HAP-1 (cell line): Measurements from ENCODE around the gene C1QTNF8.

Source experiments
- DNase-seq, 2 experiments: peaks; one replicate each; pipeline ENCODE4 v3.0.0-alpha.2; 2016 to 2020; ENCODE audit warnings: low spot score in 2 of 2
- H3K27me3 ChIP-seq: fragments of 250-450 bp; sonication (Bioruptor Pico); 2 replicates; pipeline ENCODE4 v1.5.1; 2020; ENCODE audit warnings: low read depth, mild to moderate bottlenecking, moderate library complexity
- H3K36me3 ChIP-seq: fragments of 250-450 bp; sonication (Bioruptor Pico); replicated peaks from 2 replicates; pipeline ENCODE4 v1.5.1; 2020; ENCODE audit warnings: mild to moderate bottlenecking
- H3K4me1 ChIP-seq: fragments of 250-450 bp; sonication (Bioruptor Pico); 2 replicates; pipeline ENCODE4 v1.5.1; 2020; ENCODE audit warnings: mild to moderate bottlenecking
- H3K4me3 ChIP-seq: fragments of 250-450 bp; sonication (Bioruptor Pico); 2 replicates; pipeline ENCODE4 v1.5.1; 2020; ENCODE audit warnings: mild to moderate bottlenecking, moderate library complexity
- H3K9me3 ChIP-seq: fragments of 250-450 bp; sonication (Bioruptor Pico); 2 replicates; pipeline ENCODE4 v1.5.1; 2020; ENCODE audit warnings: mild to moderate bottlenecking, moderate library complexity
- in situ Hi-C: fragments of 300-500 bp; cut with MboI; formaldehyde crosslinking; loops from 3 replicates; pipeline ENCODE4 v1.14.3; 2020; ENCODE audit warnings: low sequenced_read_pairs, inconsistent platforms, mixed read lengths

Gene C1QTNF8

DNA sequence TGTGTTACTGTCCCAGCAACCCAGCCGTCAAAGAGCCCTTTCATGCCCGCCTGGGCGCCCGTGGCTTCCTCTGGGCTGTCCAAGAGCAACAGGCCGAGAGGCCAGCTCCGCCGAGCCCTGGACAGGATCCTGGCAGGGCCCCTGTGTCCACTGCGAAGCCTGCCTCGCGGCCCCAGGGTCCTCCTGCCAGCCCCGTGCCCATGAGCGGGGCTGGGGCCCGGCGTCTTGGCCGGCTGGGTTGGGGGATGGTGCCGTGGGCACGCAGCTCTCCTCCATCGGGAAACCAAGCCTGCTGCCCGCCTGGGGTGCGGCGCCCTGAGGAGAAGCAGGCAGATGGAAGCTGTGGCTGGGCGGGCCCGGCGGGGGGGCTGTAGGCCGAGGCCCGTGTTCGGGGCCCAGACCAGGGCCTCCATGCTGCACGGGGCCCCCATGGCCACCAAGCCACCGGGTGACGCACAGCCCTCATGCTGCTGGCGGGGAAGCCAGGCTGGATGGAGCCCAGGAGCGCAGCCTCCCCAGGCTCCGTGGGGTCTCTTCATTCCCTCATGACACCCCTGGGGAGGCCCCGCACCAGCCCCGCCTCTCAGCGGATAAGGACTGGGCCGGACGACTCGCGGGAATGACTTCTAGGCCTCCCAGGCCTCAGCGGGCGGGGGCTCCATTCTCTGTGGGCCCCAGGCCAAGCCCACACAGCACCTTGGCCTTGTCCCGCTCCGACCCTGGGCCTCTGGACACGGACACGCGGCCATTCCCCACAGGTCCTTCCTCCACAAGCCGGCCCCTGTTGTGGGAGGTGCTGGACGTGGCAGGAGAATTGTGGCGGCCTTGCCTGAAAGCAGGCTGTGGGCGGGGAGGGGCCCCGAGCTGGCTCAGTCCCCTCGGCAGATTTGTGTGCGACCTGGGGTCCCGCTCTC, at the start of gene C1QTNF8:
Gene C1QTNF8, minus strand, starts transcription at position 76 of the 914 bp plus-strand sequence. CDS start 1,322 bp downstream, outside the sequence.
- Histone ChIP-seq H3K36me3 (no peaks in the 10 kb centered on the region), H3K4me1 (no peaks in the 10 kb centered on the region), H3K4me3 (no peak within 1 kb of the TSS), H3K9me3 (no peaks in the 10 kb centered on the region), H3K27me3 (0 out of 2 replicates have a peak, but pooled peaks cover 3% of the 10 kb centered on the region)
- no peak for DNase-seq
- in situ Hi-C loops: no loop called here

DNA sequence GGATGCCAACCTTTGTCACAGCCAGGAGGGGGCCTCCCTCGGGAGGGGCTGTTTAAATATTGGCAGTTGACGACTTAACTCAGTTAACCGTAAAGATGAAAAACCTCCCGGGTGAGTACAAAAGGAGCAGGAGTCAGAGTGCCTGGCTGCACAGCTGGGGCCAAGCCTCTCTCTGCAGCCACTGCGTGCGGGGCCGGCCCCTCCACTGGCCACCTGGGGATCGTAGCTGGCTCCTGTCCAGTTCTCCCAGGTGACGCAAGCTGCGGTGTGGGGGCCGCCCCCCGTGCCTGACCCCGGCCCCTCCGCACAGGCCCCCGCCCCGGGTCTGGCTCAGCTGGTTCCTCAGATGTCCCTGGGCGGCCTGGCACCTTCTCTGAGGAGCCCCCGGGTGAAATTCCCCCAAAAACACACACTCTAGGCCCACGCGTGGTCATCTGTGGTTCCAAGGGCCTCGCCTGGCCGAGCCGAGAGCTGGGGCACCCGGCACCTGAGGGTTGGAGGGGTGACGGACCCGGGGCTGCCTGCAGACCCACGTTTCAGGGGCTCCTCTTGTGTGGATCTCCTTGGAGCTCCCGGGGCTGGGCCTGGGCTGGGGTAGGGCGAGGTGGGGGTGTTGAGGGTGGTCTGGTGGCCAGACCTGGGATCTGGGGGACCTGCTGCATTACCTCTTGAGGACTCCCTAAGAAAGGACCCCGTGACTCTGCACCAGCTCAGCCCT, 49.5 kb upstream of the C1QTNF8 start:
- Histone ChIP-seq H3K27me3 (no peaks in the 10 kb centered on the region), H3K4me3 (no peak overlapping the region), H3K36me3 (no peaks in the 10 kb centered on the region), H3K4me1 (no peaks in the 10 kb centered on the region), H3K9me3 (no peaks in the 10 kb centered on the region)
- no peak for DNase-seq
- in situ Hi-C loops: no loop called here

GRCh38 chr16:1144476-1145382, 48.7 kb upstream of the C1QTNF8 start:
- Histone ChIP-seq H3K4me1 (no peaks in the 10 kb centered on the region), H3K9me3 (no peaks in the 10 kb centered on the region), H3K4me3 (no peak overlapping the region), H3K36me3 (no peaks in the 10 kb centered on the region), H3K27me3 (no peaks in the 10 kb centered on the region)
- no peak for DNase-seq
- in situ Hi-C loops: no loop called here

DNA sequence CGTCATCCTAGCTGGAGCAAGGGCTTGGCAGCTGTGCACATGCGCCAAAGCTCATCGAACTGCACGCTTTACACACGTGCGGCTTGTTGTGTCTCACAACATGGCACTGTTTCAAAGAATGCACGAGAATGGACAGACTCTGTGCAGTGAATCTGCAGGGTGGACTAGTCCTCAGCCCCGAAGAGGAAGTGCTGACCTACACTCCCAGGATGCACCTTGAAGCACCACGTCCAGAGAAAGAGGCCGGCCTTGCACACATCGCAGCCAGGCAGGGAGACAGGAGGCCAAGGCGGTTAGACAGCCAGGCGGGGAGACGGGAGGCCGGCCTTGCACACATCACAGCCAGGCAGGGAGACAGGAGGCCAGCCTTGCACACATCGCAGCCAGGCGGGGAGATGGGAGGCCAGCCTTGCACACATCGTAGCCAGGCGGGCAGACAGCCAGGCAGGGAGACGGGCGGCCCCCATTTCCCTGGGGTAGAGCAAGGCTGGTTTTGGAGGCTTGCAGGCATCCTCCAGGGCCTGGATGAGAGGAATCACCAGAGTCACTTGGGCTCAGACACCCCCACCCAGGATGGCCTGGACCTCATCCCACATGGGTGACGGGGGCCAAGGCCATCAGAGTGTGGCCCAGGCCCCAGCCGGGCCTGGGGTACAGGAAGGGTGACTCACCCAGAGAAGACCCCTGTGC, 47.9 kb upstream of the C1QTNF8 start:
- no peaks in the 10 kb centered on the region for H3K9me3 ChIP-seq
- no peaks in the 10 kb centered on the region for H3K36me3 ChIP-seq
- no peaks in the 10 kb centered on the region for H3K27me3 ChIP-seq
- no peak overlapping the region for H3K4me3 ChIP-seq
- no peaks in the 10 kb centered on the region for H3K4me1 ChIP-seq
- DNase-seq: no peak
- in situ Hi-C loops: no loop called here

GRCh38 chr16:1142911-1143310, 46.9 kb upstream of the C1QTNF8 start:
- Histone ChIP-seq H3K27me3 (no peaks in the 10 kb centered on the region), H3K9me3 (no peaks in the 10 kb centered on the region), H3K4me3 (no peak overlapping the region), H3K4me1 (no peaks in the 10 kb centered on the region), H3K36me3 (no peaks in the 10 kb centered on the region)
- no peak for DNase-seq
- in situ Hi-C loops: no loop called here

GRCh38 chr16:1141716-1142115, 45.7 kb upstream of the C1QTNF8 start:
- DNase-seq: no peak
- Histone ChIP-seq H3K27me3 (no peaks in the 10 kb centered on the region), H3K4me1 (no peaks in the 10 kb centered on the region), H3K4me3 (no peak overlapping the region), H3K36me3 (no peaks in the 10 kb centered on the region), H3K9me3 (no peaks in the 10 kb centered on the region)
- in situ Hi-C loops: no loop called here

DNA sequence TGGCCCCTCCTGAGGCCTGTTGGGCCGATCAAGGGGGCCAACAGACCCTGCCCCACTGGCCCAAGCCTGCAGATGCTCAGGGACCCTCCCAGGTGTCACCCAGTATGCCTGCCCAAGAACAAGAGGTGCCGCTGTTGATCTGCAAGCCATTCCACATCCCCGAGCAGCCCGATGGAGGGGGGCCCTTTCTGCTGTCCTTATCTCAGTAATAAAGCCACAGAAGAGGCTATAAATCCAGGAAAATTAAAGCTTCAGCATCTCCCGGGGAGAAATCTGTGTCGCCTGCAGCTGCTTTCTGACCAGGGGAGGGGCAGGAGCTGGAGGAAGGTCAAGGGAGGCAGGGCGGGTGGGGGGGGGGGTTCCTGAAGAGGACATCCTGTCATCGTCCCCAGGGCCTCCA, 45.1 kb upstream of the C1QTNF8 start:
- Histone ChIP-seq H3K36me3 (no peaks in the 10 kb centered on the region), H3K27me3 (no peaks in the 10 kb centered on the region), H3K4me1 (no peaks in the 10 kb centered on the region), H3K4me3 (no peak overlapping the region), H3K9me3 (no peaks in the 10 kb centered on the region)
- DNase-seq: no peak
- in situ Hi-C loops: no loop called here

DNA sequence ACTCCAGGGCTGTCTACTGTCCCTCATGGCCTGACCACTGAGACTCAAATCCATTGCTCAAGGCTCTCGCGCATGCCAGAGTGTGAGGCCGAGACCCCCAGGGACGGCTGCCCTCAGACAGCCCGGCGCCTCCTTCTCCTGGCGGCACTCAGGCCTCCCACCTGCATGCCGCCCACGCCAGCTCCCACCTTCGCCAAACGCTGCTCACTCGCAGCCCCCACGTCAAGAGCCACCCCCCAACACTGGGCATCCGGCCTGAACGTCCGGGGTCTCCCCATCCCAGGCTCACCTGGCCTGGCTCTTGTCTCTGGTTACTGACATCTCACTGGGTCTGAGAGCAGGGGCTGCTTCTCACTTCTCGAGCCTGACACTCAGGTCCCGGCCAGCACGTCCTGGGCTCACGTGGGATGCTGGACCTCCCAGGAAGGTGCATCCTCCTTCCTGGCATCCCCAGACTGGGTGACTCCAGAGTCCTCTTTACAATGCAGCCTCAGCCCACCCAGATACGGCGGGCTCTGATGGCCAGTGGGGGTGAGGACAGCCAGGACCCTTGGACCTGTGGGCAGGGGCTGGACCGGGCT, 44.6 kb upstream of the C1QTNF8 start:
- no peak overlapping the region for H3K4me3 ChIP-seq
- no peaks in the 10 kb centered on the region for H3K4me1 ChIP-seq
- in situ Hi-C loops: no loop called here
- no peaks in the 10 kb centered on the region for H3K36me3 ChIP-seq
- DNase-seq: no peak
- no peaks in the 10 kb centered on the region for H3K9me3 ChIP-seq
- H3K27me3 ChIP-seq: no peaks in the 10 kb centered on the region

- no peaks in the 10 kb centered on the region for H3K9me3 ChIP-seq
- no peaks in the 10 kb centered on the region for H3K4me1 ChIP-seq
- in situ Hi-C loops: no loop called here
- H3K36me3 ChIP-seq: no peaks in the 10 kb centered on the region
- H3K27me3 ChIP-seq: no peaks in the 10 kb centered on the region
- no peak overlapping the region for H3K4me3 ChIP-seq
- no peak for DNase-seq
Observed at GRCh38 chr16:1137604-1138003, 41.6 kb upstream of the C1QTNF8 start.

GRCh38 chr16:1135459-1135825, 39.4 kb upstream of the C1QTNF8 start:
- in situ Hi-C loops: no loop called here
- Histone ChIP-seq H3K36me3 (no peaks in the 10 kb centered on the region), H3K27me3 (no peaks in the 10 kb centered on the region), H3K9me3 (no peaks in the 10 kb centered on the region), H3K4me1 (no peaks in the 10 kb centered on the region), H3K4me3 (no peak overlapping the region)
- DNase-seq: no peak

DNA sequence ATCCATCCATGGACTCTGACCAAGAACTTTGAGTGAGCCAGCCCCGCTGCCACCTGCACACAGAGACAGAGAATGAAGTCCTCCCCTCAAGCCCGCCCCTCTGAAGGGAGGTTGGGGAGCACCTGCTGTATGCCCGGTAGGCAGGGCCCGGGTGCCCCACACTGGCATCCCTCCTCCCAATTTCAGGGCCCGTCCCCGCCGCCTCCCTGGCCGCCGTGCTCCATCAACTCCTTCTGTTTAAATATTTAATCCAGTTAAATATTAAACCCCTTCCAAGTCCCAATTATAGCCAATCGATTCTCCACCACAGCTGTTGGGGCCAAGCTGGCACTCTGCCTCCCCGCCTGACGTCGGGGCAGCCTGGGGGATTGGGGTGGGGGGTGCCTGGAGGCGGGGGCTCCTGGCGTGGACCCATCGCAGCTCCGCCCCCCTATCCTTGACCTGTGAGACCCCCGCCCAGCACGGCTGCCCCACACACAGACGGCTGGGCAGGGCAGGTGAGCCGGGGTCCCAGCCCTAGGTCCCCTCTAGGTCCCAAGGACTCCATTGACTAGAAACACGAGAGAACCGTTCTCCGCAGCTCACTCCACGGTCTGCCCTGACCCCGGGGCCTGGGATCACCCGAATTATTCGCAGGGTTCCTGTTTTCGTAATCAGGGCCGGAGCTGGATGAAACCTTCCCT, 38.9 kb upstream of the C1QTNF8 start:
- H3K4me1 ChIP-seq: no peaks in the 10 kb centered on the region
- no peaks in the 10 kb centered on the region for H3K36me3 ChIP-seq
- in situ Hi-C loops: no loop called here

DNA sequence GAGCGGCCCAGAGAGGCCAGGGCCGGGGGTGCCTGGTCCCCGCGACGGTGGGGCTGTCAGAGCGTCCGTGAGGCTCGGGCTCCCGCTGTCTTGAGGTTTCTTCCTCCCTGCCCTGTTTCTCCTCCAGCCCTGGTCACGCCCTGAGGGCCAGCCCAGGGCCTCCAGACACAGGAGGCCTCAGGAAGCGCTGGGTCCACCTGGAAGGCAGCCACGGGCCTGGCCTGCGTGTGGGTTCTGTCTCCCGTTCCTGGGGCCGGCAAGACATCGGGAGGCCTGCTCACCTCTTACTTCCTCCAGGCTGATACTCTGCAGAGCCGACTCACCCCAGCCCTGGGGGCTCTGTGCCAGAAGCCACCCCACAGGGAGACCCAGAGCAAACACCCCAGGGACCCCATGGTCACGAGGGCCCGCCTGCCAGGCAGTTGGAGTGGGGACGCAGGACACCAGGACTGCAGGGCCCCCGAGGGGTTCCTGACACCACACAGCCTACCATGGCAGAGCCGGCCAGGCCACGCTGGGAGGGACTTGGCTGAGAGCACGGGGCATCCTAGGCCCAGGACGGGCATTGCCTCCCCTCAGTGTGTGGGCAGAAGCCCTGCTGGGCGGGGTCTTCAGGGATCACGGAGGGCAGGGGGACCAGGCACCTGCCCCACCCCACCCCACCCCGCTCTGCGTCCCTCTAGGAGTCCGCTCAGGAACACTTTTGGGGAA, 37.9 kb upstream of the C1QTNF8 start:
- Histone ChIP-seq H3K36me3 (no peaks in the 10 kb centered on the region), H3K4me1 (no peaks in the 10 kb centered on the region), H3K27me3 (no peaks in the 10 kb centered on the region), H3K4me3 (no peak overlapping the region), H3K9me3 (no peaks in the 10 kb centered on the region)
- DNase-seq: no peak
- in situ Hi-C loops: no loop called here

More for the DNA sequence above, 38.9 kb upstream of the C1QTNF8 start:
- Histone ChIP-seq H3K9me3 (no peaks in the 10 kb centered on the region), H3K4me3 (no peak overlapping the region), H3K27me3 (no peaks in the 10 kb centered on the region)
- DNase-seq: no peak
